GM20431 (cell line): ENCODE data around the gene NEK4.

Experiments
- in situ Hi-C: fragments of 300-500 bp; cut with MseI, MboI; formaldehyde crosslinking; loops from one replicate; pipeline ENCODE4 v1.15.0; 2020; ENCODE audit warnings: low sequenced_read_pairs; ENCODE audit not compliant: unreplicated experiment

The NEK4 gene

DNA sequence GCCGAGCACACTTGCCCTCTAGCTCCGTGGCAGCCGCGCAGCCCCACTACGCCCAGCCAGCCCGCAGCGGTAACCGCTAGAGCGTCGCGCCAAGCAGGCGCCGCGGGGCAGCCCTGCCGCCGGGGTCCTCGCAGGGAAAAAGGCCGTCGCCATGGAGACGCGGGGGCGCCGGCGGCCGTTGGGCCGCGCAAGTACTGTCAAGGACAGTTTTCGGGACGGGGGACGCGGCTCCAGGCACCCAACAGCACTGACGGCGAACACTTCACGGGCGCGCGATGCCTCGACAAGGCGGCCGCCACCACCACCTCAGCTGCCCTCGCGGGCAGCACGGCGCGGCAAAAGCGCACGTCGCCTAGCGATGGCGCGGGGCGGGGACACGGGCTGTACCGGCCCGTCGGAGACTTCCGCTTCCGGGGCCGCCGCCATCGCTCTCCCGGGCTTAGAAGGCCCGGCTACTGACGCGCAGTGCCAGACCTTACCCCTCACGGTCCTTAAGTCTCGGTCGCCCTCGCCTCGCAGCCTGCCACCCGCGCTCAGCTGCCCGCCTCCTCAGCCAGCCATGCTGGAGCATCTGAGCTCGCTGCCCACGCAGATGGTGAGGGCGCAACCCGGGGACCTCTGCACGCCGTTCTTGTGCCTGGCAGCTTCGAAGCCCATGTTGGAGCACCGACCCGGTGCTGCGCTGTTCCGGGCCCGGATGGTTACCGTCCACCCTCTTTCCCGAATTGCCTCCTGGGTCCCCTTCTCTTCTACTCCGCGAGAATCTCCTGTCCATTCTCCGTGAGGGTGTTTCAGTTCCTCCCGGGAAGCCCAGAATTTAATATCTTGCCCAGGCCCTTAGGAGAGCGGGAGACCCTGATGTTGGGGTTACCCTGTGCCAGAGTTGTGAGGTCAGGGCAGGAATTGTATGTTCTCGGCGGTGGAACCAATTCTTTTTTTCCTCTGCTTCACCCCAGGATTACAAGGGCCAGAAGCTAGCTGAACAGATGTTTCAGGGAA, 64.8 kb downstream of the NEK4 start, which contains the start of the genes GLT8D1 and SPCS1:
Gene GLT8D1 (minus strand): TSS at position 104 of the 999 bp plus-strand sequence. CDS start 5,331 bp downstream, outside the sequence.
Gene SPCS1 (plus strand): TSS at position 419 of the 999 bp plus-strand sequence. CDS start 141 bp downstream, at position 560.
- in situ Hi-C loops: no loop called here

DNA sequence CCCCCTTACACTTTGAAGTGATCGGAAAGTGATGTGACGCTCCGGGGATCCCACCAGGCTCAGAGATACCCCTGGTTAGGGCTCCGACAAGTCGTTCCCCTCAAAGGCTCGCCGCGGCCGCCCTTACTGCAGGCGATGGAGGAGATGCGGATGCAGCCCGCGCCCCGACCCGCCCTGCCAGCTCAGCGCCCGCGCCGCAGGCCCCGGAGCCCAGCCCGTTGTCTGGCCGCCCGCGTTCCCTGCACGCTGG, 65.4 kb downstream of the NEK4 start:
- in situ Hi-C loops: no loop called here

DNA sequence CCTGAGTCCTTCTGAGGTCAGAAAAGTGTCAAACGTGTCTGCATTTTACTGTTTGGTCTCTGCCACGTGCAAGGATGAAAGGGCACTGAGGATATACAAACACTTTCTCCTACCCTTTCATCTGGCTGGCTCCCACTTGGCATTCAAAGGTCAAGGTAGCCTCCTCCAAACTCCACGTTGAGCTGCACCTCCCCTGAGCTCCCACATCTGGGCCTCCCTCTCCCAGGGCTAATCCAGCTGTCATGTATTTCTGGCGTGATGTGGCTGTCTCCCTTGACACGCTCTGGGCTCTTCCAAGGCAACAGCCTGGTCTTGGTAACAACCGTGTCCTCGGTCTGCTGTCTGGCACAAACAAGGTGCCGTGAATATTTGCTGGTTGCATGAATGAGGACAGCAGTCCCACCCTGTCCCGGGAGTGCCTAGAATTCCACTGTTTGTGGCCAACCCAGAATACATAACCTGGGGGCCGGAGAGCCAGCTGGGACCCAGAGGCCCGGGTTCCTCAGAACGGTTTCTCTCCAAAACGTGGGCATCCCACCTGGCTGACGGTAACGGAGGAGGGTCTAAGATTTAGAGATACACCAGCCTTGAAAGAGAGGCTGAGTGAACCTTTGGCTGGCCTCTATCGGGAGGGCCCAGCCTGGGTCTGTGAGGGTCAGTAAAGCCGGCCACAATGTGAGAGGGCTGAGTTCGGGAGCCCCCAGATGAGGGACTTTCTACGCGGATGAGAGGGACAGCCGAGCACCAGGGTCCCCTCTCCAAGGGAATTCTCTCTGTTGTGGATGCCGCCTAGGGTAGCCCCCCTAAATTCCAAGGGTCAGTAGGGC, 65.9 kb downstream of the NEK4 start:
- in situ Hi-C loops: no loop called here

DNA sequence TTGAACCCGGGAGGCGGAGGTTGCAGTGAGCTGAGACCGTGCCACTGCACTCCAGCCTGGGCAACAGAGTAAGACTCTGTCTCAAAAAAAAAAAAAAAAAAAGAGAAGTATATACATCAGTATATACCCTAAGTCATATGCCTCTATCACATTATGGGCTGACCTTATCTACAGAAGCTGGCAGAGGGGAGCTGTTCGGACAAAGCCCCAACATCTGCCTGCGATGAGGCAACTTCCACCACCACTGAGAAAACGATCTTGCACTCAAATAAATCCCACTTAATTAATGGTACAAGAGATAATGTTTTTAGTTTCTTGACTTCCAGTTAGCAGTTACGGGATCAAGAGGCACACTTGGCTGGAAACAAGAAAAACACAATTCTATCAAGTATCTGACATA, 67.4 kb downstream of the NEK4 start:
- in situ Hi-C loops: no loop called here

DNA sequence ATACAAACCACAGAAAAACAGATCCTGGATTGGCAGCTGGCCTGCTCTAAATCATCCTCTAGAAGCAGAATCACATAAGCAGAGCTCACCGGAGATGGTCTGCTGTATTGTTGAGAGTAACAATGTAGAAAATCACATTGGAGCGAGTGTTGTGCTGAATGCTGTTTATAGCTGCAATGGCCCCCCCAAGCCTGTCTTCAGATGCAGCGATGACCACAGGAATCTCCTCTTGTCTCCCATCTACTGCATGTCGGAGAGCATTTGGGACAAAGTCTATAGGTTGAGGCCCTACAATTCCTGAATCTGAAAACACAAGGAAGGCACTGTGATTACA, 73.1 kb downstream of the NEK4 start:
- in situ Hi-C loops: no loop called here

DNA sequence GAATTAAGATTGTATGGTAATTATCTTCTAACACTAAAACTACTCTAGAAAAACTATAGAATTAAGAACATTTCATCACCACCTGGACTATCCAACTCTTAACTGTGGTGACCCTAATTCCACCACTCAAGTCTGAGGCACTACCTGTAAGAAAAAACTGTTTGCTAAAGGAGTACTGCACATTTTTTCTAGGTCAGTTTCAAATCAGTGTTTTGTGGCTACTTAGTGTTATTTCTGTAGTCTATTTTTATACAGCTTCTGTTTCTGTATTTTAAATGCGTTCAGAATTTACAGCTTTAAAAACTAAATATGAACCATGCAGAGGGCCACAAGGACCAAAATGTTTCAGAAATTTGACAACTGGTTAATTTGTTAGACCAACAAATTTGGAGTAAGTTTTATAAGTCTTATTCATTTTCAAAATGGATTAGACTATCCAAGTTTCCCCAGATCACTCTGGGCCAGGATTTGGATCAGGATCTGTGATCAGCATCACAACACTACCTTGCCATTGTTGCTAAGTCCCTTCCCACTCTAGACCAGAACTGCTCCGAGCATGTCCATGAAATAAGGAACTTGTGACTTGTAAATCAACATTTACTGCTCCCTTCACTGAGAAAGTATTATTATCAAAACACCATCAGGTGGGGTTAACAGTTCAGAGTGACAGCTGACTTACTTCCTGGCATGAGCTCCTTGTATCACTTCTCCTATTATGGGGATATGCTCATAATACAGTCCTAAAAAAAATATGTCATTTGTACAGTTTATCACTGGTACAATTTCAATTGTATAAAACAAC, 73.7 kb downstream of the NEK4 start:
- in situ Hi-C loops: no loop called here

DNA sequence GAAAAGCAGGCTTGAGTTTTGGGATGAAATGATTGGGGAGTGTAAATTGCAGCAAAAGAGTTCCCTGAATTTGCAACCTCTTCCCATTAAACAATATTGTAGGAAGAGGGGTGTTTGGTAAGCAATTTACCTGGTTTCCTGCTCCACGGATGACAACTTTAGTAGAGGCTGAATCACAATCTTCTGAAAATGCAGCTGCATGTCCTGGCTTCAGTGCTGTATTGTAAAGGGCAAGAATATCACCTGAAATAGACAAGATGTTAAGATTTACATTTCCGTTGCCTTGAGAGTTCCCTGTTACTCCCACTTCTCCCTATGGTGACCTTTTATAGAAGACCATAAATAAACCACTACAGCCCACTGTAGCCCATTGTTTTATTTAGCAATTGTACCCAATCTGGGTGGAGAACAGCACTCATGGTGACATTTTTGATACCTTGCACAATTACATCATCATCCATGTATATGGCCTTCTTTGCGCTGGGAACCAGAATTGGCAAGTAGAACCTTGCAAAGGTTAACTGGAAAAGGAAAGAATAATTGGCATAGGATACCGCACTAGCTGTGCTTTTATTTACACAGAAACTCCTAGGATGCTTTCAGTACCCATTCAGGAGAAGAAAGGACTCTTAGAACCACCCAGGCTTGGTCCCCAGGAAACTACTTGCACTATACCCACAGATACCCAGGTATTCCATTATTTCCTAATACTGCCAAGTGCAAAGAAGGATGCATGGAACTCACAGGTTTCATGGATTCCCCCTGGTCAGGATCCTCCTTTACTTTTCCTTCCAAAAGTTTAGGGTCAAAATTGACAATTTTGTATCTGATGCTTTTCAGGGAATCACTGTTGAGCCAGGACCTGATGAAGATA, 74.7 kb downstream of the NEK4 start:
- in situ Hi-C loops: no loop called here

DNA sequence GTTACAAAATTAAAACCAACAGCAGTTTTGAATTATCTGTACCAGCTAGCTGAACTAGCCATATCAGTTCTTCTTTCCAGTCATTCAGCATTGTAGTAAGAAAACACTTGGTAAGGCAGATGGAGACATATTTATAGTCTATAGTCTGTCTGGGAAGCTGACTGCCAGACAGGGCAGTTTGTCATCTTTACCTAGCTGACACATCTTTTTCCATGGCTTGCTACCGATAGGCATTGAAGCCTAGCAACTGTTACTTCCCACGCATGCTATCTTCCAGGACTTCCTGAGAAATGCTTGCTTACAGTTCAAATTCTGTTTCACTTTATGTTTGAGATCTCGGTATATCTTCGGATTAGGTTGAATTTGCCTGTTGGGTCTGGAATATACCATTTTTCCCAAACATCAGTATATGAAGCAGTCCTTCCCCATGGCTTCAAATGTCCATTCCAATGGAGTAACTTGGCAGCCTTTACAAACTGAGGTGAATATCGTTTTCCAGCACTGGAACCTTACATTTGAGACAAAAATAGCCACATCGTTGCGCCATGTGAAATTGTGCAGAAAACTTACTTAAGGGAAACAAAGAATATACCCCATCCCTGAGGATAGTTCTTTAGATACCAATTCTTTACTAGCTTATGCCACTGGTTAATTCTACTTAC, 76.1 kb downstream of the NEK4 start:
- in situ Hi-C loops: no loop called here

DNA sequence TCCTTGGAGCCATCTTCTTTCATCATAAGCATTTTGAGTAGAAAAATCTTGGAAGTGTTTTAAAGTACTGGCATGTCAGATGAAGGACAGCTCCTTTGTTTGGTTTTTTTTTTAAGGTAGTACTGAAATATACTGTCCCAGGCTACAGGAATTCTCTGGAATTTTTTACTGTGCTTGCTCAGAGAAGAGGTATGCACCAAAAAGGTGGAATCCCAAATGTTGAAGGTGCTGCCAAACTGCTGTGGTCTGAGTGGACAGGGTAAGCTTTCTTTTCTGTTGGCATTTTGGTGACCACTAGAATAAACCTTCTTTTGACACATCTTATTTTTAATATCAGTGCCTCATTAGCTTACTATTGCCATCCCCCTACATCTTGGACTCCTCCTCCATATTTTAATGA, 77.7 kb downstream of the NEK4 start:
- in situ Hi-C loops: no loop called here

DNA sequence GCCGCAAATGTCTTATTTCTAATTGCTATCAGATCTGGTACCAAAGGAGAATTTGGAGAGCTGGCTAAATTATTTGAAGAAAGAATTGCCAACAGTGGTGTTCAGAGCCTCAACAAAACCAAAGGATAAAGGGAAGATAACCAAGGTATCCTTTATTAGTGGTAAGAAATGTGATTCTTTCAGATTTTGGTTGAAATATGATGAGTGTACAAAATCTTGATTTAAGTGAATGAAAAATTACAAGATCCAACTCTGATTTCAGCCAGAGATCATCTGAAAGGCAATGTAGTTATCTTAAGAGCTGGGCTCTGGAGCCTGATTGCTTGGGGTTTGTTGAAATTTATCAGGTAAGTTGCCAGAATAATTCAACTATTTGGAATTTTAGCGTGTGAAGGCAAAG, 80.2 kb downstream of the NEK4 start:
- in situ Hi-C loops: no loop called here

DNA sequence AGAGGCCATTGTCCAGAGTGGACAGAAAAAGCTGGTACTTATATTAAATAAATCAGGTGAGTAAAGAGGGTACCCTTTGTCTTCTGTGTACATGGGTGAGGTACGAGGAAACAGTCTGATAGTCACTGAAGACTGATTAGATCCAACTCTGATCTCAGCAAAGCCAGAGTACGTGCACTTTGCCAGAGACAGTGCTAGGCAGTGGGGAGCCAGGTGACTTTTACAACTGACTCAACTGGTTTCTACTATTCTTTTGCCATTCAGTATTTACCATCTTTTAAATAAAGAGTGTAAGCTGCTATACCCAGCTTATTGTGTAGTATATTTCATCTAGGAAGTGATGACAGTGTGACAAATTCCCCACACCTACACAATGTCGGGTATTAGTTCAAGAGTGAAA, 81.6 kb downstream of the NEK4 start:
- in situ Hi-C loops: no loop called here

DNA sequence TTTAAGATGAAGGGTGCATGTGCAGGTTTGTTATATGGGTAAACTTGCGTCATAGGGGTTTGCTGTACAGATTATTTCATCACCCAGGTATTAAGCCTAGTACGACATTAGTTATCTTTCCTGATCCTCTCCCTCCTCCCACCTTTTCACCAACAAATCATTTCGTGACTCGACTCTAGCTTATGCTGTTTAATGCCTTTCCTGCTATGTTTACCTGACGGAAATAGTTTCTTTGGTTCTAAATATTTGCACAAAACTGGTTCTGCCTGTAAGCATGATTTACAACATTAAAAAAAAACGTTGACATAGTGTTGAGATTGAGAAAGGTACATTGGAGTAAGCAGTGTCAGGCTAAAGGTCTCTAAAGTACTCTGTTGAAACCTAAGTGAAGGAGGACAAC, 82.5 kb downstream of the NEK4 start:
- in situ Hi-C loops: no loop called here

DNA sequence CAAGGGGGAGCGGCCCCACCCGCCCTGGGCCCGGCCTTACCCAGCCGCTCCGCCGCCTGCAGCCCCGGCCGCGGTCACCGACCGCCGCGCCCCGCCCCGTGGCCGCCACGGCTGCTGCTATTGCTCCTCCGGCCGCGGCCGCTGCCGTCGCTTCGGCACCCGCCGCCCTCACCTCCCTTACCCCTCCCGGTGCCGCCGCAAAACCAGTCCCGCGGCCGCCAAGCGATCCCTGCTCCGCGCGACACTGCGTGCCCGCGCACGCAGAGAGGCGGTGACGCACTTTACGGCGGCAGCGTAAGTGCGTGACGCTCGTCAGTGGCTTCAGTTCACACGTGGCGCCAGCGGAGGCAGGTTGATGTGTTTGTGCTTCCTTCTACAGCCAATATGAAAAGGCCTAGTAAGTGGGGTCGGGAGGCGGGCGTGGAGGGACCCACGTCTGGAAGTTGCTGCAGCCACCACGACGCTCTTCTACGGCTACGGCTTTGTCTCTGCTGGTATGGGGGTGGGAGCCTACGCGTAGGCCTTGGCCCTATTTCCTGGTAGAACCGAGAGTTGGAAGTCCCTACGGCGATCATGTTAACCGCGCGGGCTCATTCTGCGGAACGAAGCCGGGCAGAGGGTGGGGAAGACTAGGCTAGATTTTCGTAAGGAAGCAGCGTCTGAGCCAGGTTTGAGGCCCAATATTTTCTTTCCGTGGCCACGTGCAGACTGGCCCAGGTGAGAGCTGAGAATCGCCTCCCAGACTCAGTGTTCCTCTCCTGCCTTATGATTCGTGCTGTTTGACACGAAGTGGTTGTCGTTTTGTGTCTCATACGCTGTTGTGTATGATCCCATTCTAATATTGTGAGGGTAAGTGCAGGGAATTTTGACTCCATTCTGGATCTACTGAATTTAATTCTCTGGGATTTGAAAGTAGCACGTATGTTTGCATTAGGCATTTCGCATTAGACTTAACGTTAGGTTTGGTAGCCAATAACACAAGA, 84.7 kb downstream of the NEK4 start, which contains the start of the genes GNL3 and PBRM1:
Gene GNL3 (plus strand): TSS at position 324 of the 983 bp plus-strand sequence. CDS start 61 bp downstream, at position 385.
Gene PBRM1 (minus strand): TSS at position 205 of the 983 bp plus-strand sequence.
- in situ Hi-C loops: no loop called here

DNA sequence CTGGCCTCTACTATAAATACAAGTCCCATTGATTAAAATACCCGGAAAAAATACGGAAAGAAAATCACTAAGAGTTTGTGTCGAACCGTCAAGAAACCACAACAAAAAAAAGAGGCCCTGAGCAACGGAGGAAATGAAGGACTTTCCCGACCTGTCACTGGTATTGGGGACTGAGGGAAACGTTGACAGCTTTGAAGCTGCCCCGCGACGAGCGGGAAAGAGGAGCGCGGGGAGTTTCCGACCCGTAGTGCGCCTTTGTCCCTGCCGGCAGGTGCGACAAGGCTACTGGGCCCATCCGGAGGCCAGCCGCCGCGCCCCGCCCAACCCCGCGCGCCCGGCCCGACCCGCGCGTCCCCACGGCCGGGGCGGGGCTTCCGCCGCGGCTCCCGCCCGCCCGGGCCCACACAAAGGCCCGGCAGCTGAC, 85.4 kb downstream of the NEK4 start:
- in situ Hi-C loops: no loop called here

DNA sequence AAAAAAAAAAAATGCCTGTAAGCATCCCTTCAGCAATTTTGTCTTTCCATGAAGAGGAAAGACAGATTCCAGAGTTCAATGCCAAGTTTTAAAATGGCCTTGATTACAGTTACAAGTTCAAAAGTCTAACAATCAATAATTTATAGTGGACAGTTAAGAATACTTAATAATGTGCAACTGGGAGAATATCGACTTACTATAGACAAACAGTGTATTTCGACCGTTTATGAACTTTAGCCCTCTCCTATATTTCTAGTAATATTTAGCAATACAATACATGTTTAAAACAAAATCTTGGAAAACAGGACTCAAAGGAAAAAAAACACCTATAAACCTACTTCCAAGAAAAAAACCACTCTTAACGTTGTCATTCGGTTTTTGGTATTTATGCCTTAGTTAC, 86.6 kb downstream of the NEK4 start:
- in situ Hi-C loops: no loop called here

DNA sequence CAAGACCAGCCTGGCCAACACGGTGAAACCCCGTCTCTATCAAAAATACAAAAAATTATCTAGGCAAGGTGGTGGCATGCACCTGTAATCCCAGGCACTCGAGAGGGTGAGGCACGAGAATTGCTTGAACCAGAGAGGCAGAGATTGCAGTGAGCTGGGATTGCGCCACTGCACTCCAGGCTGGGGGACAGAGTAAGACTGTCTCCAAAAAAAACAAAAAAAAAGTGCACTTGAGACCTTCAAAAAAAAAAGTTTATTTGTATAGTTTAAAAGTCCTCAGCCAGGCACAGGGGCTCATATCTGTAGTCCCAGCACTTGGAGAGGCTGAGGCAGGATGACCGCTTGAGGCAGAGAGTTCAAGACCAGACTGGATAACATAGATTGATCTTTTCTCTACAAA, 87.1 kb downstream of the NEK4 start:
- in situ Hi-C loops: no loop called here

DNA sequence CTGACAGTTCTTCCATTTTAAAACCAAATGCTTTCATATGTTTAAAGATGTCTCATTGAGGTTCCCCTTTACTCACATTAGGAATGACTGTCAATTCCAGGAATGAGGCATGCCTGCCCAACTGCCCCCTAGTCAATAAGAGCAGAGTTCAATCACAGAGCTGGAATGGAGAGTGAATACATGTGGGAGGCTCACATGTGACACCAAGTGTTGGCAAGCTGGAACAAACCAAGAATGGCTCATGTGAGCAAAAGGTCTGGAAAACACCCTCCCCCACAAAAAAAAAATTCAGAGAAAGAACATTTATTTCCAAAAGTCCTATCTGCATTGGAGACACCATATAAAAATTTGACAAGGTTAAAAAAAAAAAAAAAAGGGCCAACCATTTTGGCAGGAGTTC, 88.7 kb downstream of the NEK4 start:
- in situ Hi-C loops: no loop called here

DNA sequence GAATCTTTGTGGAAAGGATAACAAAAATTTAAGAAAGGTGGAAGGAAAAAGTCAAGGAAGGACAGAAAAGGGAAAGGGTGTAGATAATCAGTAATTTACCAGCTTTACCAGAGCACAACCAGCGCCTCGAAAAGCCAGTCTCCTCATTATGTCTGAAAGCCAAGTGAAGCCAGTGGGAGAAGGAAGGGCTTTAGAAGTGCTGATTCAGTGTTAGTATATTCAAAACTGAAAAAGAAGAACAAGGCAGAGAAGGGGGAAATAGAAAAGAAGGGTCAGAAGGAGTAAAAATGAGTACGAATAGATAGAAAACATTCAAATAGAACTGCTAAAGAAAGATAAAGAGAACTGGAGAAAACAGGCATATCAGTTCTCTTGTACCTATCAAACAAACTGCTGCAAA, 89.1 kb downstream of the NEK4 start:
- in situ Hi-C loops: no loop called here
